ENCODE measurements around the gene NBPF1.
"Not testable (repeated sequence)": the region's sequence is repeated elsewhere in the genome, so short reads cannot be mapped to it uniquely, and the experiment has no call there.

The NBPF1 gene

DNA sequence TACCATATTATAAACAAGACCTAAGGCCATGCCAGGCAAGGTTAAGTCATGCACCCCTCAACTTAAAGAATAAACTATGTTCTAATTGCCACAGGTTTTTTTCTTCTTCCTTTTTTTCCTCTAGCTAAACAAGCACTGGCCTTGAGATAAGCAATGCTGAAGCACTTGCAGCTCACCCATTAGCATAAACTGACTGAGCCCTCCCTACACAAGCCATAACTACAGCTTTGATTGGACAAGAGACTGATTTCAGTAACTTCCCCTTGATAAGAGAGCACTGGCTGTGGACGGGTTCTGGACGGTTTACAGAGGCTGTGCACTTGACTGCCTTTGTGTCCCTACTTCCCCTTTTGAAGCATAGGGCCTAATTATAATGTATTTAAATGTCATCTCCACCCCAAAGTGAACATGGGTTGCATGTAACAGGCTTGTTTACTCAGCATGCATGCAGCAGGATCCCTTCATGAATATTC lies 72.9 kb downstream of the NBPF1 start:
- not testable (repeated sequence) for DNase-seq

DNA sequence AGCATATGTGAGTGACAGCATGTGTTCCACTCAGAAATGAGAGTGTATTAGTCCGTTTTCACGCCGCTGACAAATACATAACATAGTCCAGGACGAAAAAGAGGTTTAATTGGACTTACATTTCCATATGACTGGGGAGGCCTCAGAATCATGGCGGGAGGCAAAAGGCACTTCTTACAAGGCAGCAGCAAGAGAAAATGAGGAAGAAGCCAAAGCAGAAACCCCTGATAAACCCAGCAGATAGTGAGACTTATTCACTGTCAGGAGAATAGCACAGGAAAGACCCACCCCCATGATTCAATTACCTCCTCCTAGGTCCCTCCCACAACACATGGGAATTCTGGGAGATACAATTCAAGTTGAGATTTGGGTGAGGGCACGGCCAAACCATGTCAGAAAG lies 75.8 kb downstream of the NBPF1 start:
- not testable (repeated sequence) for DNase-seq

DNA sequence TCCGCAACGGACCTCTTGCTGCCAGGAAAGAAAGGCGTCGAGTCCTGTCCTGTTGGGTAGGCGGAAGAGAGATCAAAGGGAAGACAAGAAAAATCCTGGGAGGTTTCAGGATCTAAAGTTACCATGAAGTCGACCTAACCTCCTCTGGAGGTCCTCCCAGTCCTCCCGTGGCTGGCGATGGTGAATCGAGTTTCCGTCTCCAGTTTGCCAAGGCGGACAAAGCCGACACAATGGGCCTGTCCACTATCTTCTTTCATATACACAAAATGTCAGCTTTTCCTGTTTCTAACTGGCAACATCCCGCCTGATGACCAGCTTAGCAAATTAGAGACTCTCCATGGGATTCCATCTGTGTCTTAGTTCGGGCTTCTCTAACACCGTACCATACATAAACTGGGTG lies 76.6 kb downstream of the NBPF1 start:
- DNase-seq: not testable (repeated sequence)

DNA sequence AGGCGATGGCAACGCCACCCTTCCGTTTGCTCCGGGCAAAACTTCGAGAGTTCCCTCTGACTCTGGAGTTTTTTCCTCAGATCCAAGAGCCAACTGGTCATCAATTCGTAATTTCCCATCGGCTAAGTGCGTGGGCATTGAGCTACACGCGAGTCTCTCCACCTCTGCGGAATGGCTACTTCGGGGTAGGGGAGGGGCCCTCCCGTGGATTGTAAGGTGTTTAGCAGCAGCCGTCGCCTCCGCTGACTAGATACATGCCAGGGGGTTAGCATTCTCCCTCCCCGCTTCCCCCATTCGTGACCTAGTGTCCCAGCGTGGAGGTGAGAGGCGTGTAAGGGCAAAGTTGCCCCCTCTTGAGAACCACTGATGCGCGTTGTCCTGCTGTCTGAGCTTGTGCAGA lies 77.5 kb downstream of the NBPF1 start:
- DNase-seq: not testable (repeated sequence)

DNA sequence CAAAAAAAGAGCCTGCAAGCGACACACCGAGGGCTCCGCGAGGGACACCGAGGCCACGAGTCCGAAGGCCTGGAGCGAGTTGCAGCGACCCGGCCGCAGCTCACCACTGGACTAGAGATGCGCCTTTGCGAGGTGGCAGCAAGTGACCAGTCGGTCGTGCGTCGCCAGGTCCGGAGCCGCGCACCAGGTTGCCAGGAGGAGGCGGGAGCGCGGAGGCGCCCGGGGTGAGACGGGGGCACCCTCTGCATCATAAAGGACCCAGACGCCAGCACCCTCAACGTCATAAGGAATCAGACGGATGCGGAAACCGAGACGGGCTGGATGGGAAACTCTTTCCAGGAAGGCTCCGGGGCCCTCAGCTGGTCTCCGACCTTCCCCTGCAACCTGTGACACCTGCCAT lies 77.9 kb downstream of the NBPF1 start:
- not testable (repeated sequence) for DNase-seq

DNA sequence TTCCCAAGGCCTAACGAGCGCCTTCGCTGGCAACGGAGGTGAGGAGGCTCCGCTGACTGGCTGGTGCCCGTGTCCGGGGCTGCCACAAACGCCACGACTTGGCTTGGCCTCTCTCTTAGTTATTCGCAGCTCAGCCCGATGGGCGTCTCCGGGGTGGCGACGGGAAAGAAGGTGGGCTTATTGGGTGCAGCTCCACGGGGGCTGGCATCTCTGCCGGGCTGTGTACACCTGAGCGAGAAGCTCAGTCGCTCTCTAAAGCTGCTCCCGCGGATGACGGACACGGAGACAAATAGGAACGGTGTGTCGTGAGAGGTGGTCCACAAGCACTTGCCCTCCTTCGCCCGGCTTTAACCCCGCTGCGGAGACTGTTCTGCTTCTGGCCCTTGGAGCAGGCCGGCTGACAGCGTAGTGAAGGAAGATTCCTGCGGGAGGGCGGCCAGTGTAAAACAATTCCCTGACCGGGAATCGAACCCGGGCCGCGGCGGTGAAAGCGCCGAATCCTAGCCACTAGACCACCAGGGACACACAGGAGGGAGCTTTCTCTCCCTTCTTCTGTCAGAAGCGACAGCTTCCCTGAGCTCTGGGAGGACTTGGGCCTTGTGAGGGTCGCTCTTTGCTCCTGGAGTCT lies 78.4 kb downstream of the NBPF1 start:
- DNase-seq: not testable (repeated sequence)

DNA sequence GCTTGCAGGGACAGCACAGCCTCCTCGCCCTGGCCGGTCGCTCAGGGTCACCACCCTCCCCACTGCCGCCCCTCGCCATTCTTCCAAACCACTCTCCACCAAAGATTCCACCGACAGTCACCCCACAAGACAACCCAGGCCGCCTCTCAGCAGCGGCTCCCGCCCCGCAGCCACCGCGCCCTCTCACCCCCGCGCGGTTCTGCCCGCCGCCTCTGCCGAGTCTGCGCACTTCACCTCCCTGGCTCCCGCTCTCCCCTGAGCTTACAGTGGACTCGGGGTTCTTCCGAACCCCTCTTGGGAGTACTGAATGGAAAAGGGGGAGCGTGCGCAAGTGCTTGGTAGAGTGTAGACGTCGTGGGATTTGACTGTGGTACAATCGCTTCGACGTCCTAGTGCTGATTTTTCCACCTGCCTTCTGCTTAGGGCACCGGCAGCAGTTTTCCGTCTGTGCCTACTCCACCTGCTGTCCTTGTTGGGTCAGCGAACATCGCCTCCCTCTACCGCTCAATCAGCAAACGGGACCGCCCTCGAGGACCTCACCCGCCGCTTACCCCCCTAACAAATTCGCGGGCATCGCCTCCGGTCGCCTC lies 79.0 kb downstream of the NBPF1 start:
- not testable (repeated sequence) for DNase-seq

DNA sequence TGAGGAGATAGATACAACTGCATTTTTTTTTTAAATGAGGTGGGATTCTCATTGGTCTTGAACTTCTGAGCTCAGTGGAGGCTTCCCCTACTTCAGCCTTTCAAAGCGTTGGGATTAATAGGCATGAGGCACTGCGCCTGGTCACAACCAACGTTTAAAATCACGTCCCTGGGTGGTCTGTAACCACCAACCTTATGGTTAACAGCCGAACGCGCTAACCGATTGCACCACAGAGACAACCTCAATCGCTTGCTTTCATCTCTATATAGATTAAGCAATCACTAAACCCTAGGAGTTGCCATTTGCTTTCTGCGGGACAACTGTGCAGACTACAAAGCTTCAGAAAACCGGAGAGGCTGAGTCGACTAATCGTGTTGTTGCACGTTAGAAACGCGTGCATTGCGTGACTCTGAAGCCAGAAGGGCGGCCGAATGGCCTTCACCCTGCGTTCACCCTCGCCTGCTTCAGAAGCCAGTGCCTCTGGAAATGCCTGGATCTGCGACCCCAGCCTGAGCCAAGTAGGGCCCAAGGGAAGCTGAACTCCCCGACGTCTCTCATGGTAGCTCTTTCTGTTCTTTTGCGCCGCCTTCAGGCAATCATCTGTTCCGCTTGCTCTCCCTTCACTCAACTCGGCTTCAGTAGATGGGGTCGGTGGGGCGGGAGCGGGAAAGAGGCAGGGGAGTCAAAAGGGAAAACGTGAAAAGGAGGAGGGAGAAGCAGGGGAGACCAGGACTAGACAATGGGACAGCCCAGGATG lies 81.0 kb downstream of the NBPF1 start:
- DNase-seq: not testable (repeated sequence)

DNA sequence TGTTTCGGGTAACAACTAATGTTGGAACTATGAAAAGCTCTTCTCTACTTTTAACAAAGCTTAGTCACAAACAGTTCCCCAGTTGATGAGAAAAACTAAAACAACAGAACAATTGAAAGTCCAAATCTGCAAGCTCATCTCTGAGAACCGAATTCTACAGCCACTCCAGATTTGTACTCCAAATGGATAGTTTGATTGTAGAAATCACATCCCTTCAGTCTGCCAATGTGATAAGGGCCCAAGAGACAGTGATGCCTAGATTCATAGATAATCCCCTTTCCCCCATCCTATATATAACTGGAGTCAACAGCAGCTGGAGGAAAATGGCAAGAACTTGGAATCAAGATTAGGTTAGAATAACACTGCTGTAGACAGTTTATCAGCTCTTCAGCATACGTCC lies 85.0 kb downstream of the NBPF1 start:
- not testable (repeated sequence) for DNase-seq

DNA sequence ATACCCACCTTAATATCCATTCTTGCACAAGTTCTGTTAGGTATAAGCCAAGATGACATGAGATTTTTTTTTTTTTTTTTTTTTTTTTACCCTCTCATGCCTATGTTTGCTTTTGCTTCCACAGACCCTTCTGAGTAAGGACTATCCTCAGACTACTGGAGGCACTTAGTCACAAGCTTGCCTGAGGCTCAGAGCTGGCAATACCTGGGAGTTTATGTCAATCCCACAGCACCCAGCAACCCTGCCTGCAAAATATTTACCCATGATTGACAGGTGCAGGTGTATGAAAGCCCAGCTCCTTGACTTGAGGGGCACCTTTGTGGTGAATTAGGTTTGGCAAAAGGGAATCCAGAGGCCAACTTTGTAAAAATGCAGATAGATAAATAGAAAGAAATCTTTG lies 87.6 kb downstream of the NBPF1 start:
- DNase-seq: not testable (repeated sequence)

DNA sequence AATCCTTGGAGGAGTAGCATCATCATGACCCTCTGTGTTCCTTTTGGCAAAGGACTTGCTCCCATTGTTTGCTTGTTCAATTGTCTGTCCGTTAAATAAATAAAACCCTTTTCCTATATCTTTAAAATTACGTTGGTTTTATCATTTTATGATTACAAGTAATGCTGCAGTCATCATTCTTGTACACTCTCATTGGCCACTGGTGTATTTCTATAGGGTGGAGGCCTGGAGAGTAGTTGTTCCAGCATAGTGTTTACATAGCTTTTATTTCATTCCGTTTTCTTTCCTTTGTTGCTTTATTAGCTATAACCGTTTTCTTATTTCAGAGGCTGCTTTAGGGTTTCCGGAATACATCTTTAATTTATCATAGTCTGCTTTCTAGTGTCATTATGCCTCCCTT lies 91.7 kb downstream of the NBPF1 start:
- not testable (repeated sequence) for DNase-seq

DNA sequence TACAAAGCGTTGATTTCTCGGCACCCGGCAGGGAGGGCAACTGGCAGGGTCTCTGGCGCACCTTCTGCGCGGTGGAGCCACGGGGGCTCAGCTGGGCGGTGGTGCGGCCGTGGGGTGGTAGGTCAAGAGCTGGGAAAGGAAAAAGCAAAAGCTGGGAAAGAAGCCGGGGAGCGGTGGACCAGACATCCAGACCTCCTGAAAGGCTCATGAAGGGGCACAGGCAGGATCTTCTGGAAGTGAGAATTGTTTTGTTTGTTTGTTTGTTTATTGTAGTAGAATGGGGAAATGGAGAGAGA lies 92.1 kb downstream of the NBPF1 start:
- no peak for DNase-seq

DNA sequence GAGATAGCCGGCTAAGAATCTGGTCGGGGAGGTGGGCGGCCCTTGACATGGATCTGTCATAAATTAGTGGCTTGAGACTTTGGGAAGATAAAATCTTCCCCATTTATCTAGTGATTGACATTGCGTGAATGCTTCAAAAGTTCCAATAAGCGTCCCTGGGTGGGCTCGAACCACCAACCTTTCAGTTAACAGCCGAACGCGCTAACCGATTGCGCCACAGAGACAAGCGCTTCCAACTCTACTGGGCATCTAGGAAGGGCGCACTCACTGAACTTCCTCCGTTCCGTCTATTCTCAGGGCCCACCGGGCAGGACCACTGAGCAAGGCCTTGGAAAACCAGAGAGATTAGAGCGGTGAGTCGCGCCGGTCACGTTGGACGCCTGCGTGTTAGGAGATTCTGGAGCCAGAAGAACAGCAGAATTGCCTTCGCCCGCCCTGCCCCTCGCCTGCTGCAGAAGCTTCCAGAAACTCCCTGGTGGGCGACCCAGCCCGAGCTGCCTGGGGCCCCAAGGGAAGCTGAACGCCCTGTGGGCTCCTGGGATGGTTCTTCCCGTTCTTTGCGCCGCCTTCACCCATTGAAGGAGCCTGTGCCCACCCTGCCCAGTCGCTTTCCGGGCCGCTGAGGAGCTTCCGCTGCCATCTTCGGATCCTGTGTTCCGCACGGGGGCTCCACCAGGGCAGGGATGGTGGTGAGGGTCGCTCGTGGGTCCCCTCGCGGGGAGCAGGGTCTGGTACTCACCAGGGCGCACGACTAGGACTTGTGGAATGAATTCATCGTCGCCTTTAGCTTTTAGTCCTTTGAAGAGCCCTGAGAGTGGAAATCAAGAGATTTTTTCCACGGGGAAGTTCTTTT lies 92.7 kb downstream of the NBPF1 start:
- DNase-seq: not testable (repeated sequence)

DNA sequence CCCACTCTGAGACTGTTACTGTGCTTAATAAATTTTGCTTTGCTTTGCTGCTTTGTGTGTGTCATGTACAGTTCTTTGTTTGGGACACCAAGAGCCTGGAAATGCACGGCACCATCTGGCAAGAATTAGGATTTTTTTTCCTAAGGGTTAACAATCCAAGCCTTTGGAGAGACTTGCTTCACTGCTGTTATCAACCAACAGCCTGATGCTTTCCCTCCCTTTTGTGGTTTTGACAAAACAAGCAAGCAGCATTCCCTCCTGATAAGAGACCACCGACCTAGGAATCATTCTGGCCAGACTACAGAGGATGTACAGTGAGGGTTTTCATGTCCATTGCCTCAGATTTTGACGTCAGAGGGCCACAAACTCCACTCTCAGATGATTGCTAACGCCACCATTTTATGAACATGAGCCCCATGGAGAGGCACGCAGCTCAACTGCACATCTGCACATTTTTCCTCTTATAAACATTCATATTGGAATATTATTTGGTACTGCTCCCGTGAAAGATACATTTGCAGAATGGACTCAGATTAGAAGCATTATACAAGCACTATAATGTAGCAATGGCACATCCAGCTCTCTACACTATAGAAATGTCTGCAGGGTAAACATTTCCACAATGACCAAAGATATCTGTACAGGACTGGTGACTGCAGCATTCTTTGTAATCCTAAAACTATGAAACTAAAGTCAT lies 94.0 kb downstream of the NBPF1 start:
- DNase-seq: not testable (repeated sequence)

DNA sequence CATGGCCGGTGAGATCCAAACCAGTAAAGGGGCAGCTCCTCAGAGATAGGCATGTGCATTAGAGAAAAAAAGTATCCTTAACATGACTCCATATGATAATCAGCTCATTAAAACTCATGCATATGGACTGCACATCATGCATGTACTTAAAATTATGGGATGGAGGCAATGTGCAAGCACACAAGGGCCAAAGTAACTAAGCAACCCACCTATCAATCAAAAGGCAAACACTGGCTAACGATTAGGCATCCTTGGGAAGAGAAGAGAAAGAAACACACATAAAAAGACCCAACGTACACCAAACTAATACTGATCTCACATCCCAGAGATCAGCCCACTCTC lies 94.5 kb downstream of the NBPF1 start:
- DNase-seq: not testable (repeated sequence)

DNA sequence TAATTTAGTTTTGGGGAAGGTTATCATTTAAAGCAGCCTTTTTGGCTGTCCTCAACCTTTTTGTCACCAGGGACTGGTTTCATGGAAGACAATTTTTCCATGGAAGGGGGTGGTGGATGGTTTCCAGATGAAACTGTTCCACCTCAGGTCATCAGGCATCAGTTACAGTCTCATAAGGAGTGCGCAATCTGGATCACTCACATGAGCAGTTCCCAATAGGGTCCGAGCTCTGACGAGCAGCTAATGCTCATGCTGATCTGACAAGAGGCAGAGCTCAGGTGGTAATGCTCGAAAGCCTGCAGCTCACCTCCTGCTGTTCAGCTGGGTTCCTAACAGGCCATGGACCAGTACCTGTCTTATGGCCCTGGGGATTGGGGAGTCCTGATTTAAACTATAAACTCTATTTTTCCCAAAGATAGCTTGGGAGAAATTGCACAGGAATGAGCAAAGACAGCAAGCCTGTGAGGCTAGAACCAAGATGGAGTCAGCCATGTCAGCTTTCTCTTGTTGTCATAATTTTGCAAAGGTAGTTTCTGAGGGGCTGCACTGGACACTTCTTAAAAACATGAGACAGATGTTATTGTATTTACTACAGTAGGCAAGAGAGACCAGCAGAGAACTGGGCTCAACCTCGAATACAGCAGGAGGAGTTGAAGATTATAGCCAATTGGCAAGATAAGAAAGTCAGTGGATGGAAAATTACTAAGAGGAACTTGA lies 96.5 kb downstream of the NBPF1 start:
- not testable (repeated sequence) for DNase-seq

DNA sequence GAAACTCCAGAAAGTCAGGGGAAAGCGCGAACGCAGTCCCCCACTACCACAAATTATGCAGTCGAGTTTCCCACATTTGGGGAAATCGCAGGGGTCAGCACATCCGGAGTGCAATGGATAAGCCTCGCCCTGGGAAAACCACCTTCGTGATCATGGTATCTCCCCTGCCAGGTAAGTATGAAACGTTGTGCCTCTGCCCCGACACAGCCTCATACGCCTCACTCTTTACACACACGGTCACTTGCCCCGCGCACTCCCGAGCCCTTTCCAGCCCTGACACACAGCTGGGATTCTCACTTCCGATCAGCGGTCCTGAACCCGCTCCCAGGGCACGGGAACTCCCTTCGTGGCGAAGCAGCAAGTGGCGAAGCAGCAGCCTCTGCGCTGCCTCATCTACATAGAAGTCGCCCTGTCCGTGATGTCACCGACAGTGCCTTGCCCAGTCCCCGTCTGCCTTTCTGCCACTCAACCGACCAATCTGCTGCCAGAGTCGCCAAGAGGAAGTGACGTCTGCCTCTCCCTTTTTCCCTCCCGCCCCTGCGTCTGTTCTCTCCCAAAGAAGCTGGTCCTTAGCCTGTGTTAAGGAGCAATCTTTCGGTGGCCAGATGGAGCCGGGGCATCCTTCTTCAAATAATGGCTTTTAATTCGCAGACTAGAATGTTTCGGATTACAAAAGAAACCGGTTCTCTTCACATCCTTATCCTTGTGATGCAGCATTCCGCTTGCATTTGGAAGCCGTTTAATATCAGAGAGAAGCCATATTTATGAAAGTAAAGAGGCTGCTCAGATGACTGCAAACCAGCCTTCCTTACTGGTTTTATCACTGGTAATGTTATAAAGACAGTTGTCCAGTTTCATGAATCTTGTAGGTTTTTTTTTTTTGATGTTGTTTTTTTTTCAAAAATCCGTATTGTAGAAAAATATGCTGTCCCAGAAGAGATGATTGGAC lies 99.0 kb downstream of the NBPF1 start, which contains the start of gene RNU1-1:
Gene RNU1-1, minus strand, starts transcription at position 179 of the 949 bp plus-strand sequence.
- DNase-seq: peak; percentile 94

DNA sequence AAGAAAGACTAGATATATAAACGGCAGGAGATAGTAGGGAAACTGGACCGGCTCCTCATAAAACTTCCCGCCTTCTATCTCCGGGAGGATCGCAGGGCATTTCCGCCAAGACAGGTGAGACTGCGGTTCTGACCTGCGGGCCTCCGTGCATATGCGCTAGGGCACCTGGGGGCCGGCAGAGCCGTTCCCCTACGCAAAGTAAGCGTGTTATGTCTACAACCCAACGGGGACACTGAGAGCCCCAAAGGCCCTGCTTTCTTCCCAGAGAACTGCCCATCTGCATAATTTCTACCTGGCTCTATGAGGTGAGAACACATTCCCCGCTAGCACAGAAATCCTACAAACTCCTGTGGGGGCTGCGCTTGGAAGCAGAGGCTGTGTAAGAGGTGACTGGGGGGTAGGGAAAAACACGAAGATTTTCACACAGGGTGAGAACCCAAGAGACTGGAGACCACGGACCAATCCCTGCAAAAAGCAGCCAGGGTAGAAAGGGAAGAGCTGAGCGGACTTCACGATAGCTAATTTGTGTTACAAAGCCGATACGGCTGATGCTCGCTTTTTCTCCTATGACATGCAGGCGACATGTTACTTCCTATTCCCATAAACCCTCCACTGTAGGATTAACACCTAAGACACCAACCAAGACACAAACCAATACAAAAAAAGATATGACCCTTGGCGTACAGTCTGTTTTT lies 99.8 kb downstream of the NBPF1 start:
- peak; percentile 95 for DNase-seq

DNA sequence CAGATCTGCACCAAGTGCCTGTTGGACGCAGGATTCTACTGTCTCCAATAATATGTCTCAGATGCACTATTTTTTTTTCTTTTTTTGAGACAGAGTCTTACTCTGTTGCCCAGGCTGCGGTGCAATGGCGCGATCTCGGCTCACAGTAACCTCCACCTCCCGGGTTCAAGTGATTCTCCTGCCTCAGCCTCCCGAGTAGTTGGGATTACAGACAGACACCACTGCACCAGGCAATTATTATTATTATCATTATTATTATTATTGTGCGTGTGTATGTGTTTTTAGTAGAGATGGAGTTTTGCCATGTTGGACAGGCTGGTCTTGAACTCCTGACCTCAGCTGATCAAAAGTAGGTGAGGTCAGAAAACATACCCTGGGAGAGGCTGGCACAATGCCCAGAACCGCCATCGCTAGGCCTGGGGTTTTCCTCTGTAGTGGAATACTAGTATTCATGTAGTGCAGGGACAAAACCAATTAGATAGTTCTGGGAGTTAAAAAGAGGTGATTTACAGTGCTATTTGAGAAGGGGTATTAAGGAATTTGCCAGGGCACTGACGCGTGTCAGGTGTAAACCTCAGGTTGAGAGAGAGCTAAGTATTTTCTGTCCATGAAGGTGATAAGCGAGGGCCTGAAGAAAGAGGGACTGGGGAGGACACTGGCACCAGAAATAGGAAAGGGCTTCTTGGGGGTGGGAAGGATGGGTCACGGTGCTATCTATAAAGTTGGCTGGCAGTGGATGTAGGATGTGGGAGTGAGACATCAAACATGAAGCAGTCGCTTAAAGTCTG lies 100.5 kb downstream of the NBPF1 start:
- not testable (repeated sequence) for DNase-seq
